Activated T-cell treated with anti-CD3 and anti-CD28 coated beads for 4 hours (primary cell): Measurements from ENCODE around the gene PPP1R15A.
"Not testable (repeated sequence)": the region's sequence is repeated elsewhere in the genome, so short reads cannot be mapped to it uniquely, and the experiment has no call there.

Experiments used
- DNase-seq: peaks from one replicate; pipeline ENCODE4 v3.0.0-alpha.2; 2020

Gene PPP1R15A

GRCh38 chr19:48881741-48882657 is 9.8 kb downstream of the PPP1R15A start:
- DNase-seq: no peak

GRCh38 chr19:48883726-48884125 is 11.5 kb downstream of the PPP1R15A start:
- DNase-seq: no peak

GRCh38 chr19:48887861-48888612 is 15.8 kb downstream of the PPP1R15A start:
- DNase-seq: no peak

GRCh38 chr19:48889496-48889895 is 17.3 kb downstream of the PPP1R15A start:
- not testable (repeated sequence) for DNase-seq

GRCh38 chr19:48890551-48890950 is 18.3 kb downstream of the PPP1R15A start:
- no peak for DNase-seq

- DNase-seq: no peak
Measured at GRCh38 chr19:48895226-48895625, 23.0 kb downstream of the PPP1R15A start.

- no peak for DNase-seq
Measured at GRCh38 chr19:48896191-48896720, 24.0 kb downstream of the PPP1R15A start.

GRCh38 chr19:48897181-48897580 is 25.0 kb downstream of the PPP1R15A start:
- no peak for DNase-seq

GRCh38 chr19:48899386-48899749 is 27.1 kb downstream of the PPP1R15A start:
- DNase-seq: not testable (repeated sequence)

GRCh38 chr19:48899781-48900476 is 27.7 kb downstream of the PPP1R15A start, which contains the start of gene NUCB1:
Gene NUCB1, plus strand, starts transcription at chr19:48900312. Its CDS starts 485 bp downstream, at chr19:48900797.
- DNase-seq: peak; percentile 99

- no peak for DNase-seq
Measured at GRCh38 chr19:48900477-48901406, 28.5 kb downstream of the PPP1R15A start.

GRCh38 chr19:48902291-48902690 is 30.1 kb downstream of the PPP1R15A start:
- DNase-seq: not testable (repeated sequence)

GRCh38 chr19:48903788-48904187 is 31.6 kb downstream of the PPP1R15A start:
- DNase-seq: not testable (repeated sequence)

GRCh38 chr19:48905664-48906063 is 33.4 kb downstream of the PPP1R15A start:
- no peak for DNase-seq

GRCh38 chr19:48906324-48906723 is 34.1 kb downstream of the PPP1R15A start:
- DNase-seq: no peak

- DNase-seq: no peak
Measured at GRCh38 chr19:48907671-48908070, 35.5 kb downstream of the PPP1R15A start.

- DNase-seq: not testable (repeated sequence)
Measured at GRCh38 chr19:48909424-48910077, 37.3 kb downstream of the PPP1R15A start.

- no peak for DNase-seq
Measured at GRCh38 chr19:48910803-48911202, 38.6 kb downstream of the PPP1R15A start.

GRCh38 chr19:48913114-48913889 is 41.1 kb downstream of the PPP1R15A start:
- no peak for DNase-seq

- no peak for DNase-seq
Measured at GRCh38 chr19:48914181-48914580, 42.0 kb downstream of the PPP1R15A start.
